CD4-positive, alpha-beta T cell treated with Interleukin-1 beta for 1 hour (primary cell): Measurements from ENCODE around the gene XPO4.
A peak's percentile ranks its signal among the peaks of the same experiment; 100 is the strongest.
"Not testable (repeated sequence)": the region's sequence is repeated elsewhere in the genome, so short reads cannot be mapped to it uniquely, and the experiment has no call there.

Experiments used
- DNase-seq, 2 donors: peaks; one replicate each; pipeline ENCODE4 v3.0.0-alpha.2; 2020 to 2022

Gene XPO4

GRCh38 chr13:20890540-20890939 lies 12.0 kb downstream of the XPO4 start:
- DNase-seq: not testable (repeated sequence)

GRCh38 chr13:20882206-20882605 lies 20.3 kb downstream of the XPO4 start:
- DNase-seq: no peak

- DNase-seq: no peak
These were observed 24.6 kb downstream of the XPO4 start for GRCh38 chr13:20877902-20878301.

- not testable (repeated sequence) for DNase-seq
These were observed 25.7 kb downstream of the XPO4 start for GRCh38 chr13:20876802-20877201.

GRCh38 chr13:20874439-20874838 lies 28.1 kb downstream of the XPO4 start:
- not testable (repeated sequence) for DNase-seq

GRCh38 chr13:20873348-20873747 lies 29.2 kb downstream of the XPO4 start:
- no peak for DNase-seq

GRCh38 chr13:20870829-20871228 lies 31.7 kb downstream of the XPO4 start:
- no peak for DNase-seq

- DNase-seq: no peak
These were observed 33.0 kb downstream of the XPO4 start for GRCh38 chr13:20869540-20869939.

- DNase-seq: no peak
These were observed 35.1 kb downstream of the XPO4 start for GRCh38 chr13:20867408-20867807.

GRCh38 chr13:20861666-20862065 lies 40.9 kb downstream of the XPO4 start:
- DNase-seq: not testable (repeated sequence)

GRCh38 chr13:20860844-20861243 lies 41.7 kb downstream of the XPO4 start:
- no peak for DNase-seq

GRCh38 chr13:20856650-20857049 lies 45.9 kb downstream of the XPO4 start:
- DNase-seq: no peak

GRCh38 chr13:20851844-20852402 lies 50.6 kb downstream of the XPO4 start:
- no peak for DNase-seq

- no peak for DNase-seq
These were observed 53.6 kb downstream of the XPO4 start for GRCh38 chr13:20848944-20849343.

- DNase-seq: no peak
These were observed 54.3 kb downstream of the XPO4 start for GRCh38 chr13:20848203-20848602.

- no peak for DNase-seq
These were observed 55.2 kb downstream of the XPO4 start for GRCh38 chr13:20847296-20847695.

GRCh38 chr13:20843166-20843565 lies 59.4 kb downstream of the XPO4 start:
- no peak for DNase-seq

- no peak for DNase-seq
These were observed 62.0 kb downstream of the XPO4 start for GRCh38 chr13:20840568-20840967.

GRCh38 chr13:20833900-20834679 lies 68.5 kb downstream of the XPO4 start:
- no peak for DNase-seq

GRCh38 chr13:20832861-20833260 lies 69.7 kb downstream of the XPO4 start:
- no peak for DNase-seq

- no peak for DNase-seq
These were observed 70.6 kb downstream of the XPO4 start for GRCh38 chr13:20831933-20832332.

- DNase-seq: no peak
These were observed 71.3 kb downstream of the XPO4 start for GRCh38 chr13:20831254-20831653.

GRCh38 chr13:20828539-20829364 lies 73.8 kb downstream of the XPO4 start:
- DNase-seq: peak; percentile 22 to 75
